ENCODE measurements around the gene RPAP2.

Gene RPAP2

DNA sequence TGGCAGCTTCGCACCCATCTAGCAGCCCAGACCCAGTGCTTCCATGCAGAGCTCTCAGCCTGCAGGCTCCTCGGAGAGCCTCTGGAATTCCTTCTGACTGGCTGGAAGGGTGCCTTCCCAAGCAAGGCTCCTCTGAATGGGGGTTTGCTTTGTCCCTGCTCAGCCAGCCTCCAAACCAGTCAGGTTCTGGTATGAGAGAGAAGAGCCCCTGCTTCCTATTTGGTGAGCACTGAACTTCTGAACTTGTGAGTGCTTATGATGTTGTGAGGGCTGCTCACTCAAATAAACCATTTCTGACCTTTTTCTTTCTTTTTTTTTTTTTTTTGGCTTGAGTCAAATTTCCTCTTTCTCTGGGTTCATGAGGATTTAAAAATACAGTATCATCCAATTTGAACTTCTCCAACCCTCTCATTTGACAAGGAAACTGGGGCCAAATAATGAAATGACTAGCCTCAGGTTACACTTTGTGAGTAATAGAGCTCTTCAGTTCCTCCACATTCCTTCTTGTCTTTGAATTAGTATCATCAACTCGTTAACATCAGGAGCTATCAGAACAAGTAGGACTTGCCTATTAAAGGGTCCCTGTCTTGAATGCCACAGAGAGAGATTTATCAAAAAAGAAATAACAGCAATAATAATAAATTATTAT is 148.3 kb downstream of the RPAP2 start:
- no peak for DNase-seq (ENCODE audit: low read depth, low spot score)

DNA sequence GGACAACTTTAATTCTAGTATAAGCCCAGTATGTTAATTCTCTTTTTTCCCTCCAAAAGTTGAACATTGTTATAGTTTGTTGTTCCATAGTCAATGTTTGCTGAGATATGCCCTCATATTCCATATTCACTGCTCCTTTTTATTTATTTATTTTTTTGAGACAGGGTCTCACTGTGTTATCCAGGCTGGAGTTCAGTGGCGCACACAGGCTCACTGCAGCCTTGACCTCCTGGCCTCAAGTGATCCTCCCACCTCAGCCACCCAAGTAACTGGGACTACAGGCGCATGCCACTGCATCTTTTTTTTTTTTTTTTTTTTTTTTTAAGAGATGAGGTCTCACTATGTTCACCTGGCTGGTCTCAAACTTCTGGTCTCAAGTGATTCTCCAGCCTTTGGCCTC is 149.1 kb downstream of the RPAP2 start:
- DNase-seq (ENCODE audit: low read depth, low spot score): no peak
